GM23338 (cell line): ENCODE results near the gene CDH7.

ENCODE experiments used
- CTCF ChIP-seq, 2 experiments: fragments of 200-600 bp in 1 of 2; sonication (generic) in 1 of 2; conservative IDR thresholded peaks; 2 replicates each; pipeline versions ENCODE4 v1.5.1 to v1.6.1; 2016 to 2017; ENCODE audit warnings: antibody characterized with exemption in 2 of 2, low read depth in 2 of 2, mild to moderate bottlenecking in 2 of 2, moderate library complexity in 1 of 2
- ETS1 ChIP-seq: IDR thresholded peaks from 2 replicates; pipeline ENCODE4 v1.6.1; 2016; ENCODE audit warnings: antibody characterized with exemption
- EZH2 ChIP-seq: fragments of 200-600 bp; sonication (generic); IDR thresholded peaks from one replicate; pipeline ENCODE4 v1.8.0; 2017; ENCODE audit warnings: antibody characterized with exemption, mild to moderate bottlenecking, low read depth; ENCODE audit not compliant: unreplicated experiment
- EZH2phosphoT487 ChIP-seq: fragments of 200-600 bp; sonication (generic); IDR thresholded peaks from one replicate; pipeline ENCODE4 v1.8.1; 2018; ENCODE audit warnings: antibody characterized with exemption; ENCODE audit not compliant: unreplicated experiment
- NANOG ChIP-seq: IDR thresholded peaks from 2 replicates; pipeline ENCODE4 v1.6.1; 2016; ENCODE audit warnings: antibody characterized with exemption, borderline replicate concordance
- POLR2AphosphoS5 ChIP-seq: IDR thresholded peaks from 2 replicates; pipeline ENCODE4 v1.6.1; 2016; ENCODE audit warnings: antibody characterized with exemption, low read depth
- REST ChIP-seq: IDR thresholded peaks from one replicate; pipeline ENCODE4 v1.6.1; 2018; ENCODE audit warnings: antibody characterized with exemption; ENCODE audit not compliant: unreplicated experiment
- ZNF331 ChIP-seq: fragments of 250-450 bp; sonication (Bioruptor Pico); IDR thresholded peaks from 2 replicates; pipeline ENCODE4 v1.5.0; 2020; ENCODE audit warnings: low read depth, mild to moderate bottlenecking, moderate library complexity

- TF ChIP-seq CTCF (conservative IDR thresholded peaks at IDR 0.05; ENCODE audit: low read depth in 2 of 2): no peak
- TF ChIP-seq POLR2AphosphoS5: peak; percentile 36; the same call in 1 of the 2 replicates
- TF ChIP-seq EZH2: no peak
- TF ChIP-seq REST: no peak
- TF ChIP-seq NANOG: no peak
- TF ChIP-seq EZH2phosphoT487: no peak
- no peak for TF ChIP-seq ZNF331 (CRISPR knock-in tag)
- no peak for TF ChIP-seq ETS1
These were observed at the start of gene CDH7 for GRCh38 chr18:65750389-65751154.
